ENCODE measurements around the gene LRRC45.
A peak's percentile ranks its signal among the peaks of the same experiment; 100 is the strongest.

LRRC45 gene

GRCh38 chr17:82051776-82052637 is 28.9 kb downstream of the LRRC45 start, which contains the start of the genes GPS1 and RFNG:
Gene GPS1, plus strand, starts transcription at chr17:82051898. Its CDS starts 34 bp downstream, at chr17:82051932.
Gene RFNG, minus strand, starts transcription at chr17:82051811. Its CDS starts 45 bp downstream, at chr17:82051766.
- H3K4me2 ChIP-seq (ENCODE audit: low read length): peak within 1 kb of the TSS; percentile 98
- H3K4me3 ChIP-seq (ENCODE audit: low read length): peak within 1 kb of the TSS; percentile 100
- TF ChIP-seq EZH2phosphoT487 (IDR thresholded peaks at IDR 0.05; ENCODE audit: low read depth): no peak
- TF ChIP-seq, protein P1, sequence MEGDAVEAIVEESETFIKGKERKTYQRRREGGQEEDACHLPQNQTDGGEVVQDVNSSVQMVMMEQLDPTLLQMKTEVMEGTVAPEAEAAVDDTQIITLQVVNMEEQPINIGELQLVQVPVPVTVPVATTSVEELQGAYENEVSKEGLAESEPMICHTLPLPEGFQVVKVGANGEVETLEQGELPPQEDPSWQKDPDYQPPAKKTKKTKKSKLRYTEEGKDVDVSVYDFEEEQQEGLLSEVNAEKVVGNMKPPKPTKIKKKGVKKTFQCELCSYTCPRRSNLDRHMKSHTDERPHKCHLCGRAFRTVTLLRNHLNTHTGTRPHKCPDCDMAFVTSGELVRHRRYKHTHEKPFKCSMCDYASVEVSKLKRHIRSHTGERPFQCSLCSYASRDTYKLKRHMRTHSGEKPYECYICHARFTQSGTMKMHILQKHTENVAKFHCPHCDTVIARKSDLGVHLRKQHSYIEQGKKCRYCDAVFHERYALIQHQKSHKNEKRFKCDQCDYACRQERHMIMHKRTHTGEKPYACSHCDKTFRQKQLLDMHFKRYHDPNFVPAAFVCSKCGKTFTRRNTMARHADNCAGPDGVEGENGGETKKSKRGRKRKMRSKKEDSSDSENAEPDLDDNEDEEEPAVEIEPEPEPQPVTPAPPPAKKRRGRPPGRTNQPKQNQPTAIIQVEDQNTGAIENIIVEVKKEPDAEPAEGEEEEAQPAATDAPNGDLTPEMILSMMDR (IDR thresholded peaks at IDR 0.05; ENCODE audit: low read depth, low read length): no peak
- peak within 1 kb of the TSS; percentile 76 for H3K9ac ChIP-seq (ENCODE audit: low read length)
- H4K20me1 ChIP-seq (ENCODE audit: insufficient read depth, low read length): peaks cover 7% of the 10 kb centered on the region; the same call in 1 of the 2 replicates
- peaks cover 13% of the 10 kb centered on the region for H3K4me1 ChIP-seq (ENCODE audit: low read length)
- no peak within 1 kb of the TSS for H2AFZ ChIP-seq (ENCODE audit: low read depth, low read length)
- H3K27ac ChIP-seq (ENCODE audit: low read length): no peak within 1 kb of the TSS
- no peaks in the 10 kb centered on the region for H3K9me3 ChIP-seq (ENCODE audit: insufficient read depth, low read length)
- peaks cover 8% of the 10 kb centered on the region for H3K36me3 ChIP-seq (replicated peaks; ENCODE audit: low read depth, low read length)
- peaks cover 18% of the 10 kb centered on the region for H3K79me2 ChIP-seq (ENCODE audit: low read length)
- no peaks in the 10 kb centered on the region for H3K27me3 ChIP-seq (ENCODE audit: low read depth, low read length)

DNA sequence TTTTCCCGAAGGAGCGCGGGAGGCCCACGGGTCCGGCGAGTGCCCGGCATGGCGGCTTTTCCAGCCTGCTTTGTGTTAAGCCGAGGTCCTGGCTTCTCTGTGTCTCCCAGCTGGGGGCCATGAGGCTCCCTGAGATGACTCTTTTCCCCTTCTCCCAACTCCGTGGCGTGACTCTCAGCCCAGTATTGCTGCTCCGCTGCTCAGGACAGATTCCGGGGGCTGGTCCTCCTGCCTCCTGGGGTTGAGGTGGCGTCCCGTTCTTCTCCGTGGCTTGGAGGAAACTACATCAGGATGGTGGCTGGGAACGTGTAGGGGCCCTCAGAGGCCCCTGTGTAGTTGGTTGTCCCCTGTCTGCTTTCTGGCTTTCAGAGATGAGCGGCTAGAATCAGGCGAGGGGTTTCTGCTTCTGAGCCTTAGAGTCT is 29.5 kb downstream of the LRRC45 start:
- Histone ChIP-seq H3K4me2 (ENCODE audit: low read length) (peak overlapping the region; percentile 98), H4K20me1 (ENCODE audit: insufficient read depth, low read length) (peaks cover 7% of the 10 kb centered on the region; the same call in 1 of the 2 replicates), H3K36me3 (replicated peaks; ENCODE audit: low read depth, low read length) (peaks cover 9% of the 10 kb centered on the region), H3K4me1 (ENCODE audit: low read length) (peaks cover 13% of the 10 kb centered on the region), H3K9me3 (ENCODE audit: insufficient read depth, low read length) (no peaks in the 10 kb centered on the region), H2AFZ (ENCODE audit: low read depth, low read length) (no peak overlapping the region), H3K27ac (ENCODE audit: low read length) (no peak overlapping the region), H3K4me3 (ENCODE audit: low read length) (peak overlapping the region; percentile 100), H3K9ac (ENCODE audit: low read length) (peak overlapping the region; percentile 76), H3K27me3 (ENCODE audit: low read depth, low read length) (no peaks in the 10 kb centered on the region), H3K79me2 (ENCODE audit: low read length) (peaks cover 18% of the 10 kb centered on the region)
- TF ChIP-seq, protein P1 (IDR thresholded peaks at IDR 0.05; ENCODE audit: low read depth, low read length): no peak
- TF ChIP-seq EZH2phosphoT487 (IDR thresholded peaks at IDR 0.05; ENCODE audit: low read depth): no peak

DNA sequence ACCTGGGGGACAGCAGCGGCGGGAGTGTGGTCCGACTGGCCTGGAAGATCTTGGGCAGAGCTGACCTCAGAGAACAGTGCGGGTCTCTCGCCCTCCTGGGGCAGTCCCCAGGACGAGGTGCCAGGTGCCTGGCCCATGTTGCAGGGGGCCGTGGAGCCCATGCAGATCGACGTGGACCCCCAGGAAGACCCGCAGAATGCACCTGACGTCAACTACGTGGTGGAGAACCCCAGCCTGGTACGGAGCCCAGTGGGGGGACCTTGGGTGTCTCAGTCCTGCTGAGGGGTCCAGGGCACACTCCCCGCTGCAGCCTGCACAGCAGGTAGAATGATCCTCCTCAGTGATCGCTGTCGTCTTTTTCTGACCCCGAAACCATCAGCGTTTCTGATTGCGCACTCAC is 30.0 kb downstream of the LRRC45 start:
- Histone ChIP-seq H3K9me3 (ENCODE audit: insufficient read depth, low read length) (no peaks in the 10 kb centered on the region), H2AFZ (ENCODE audit: low read depth, low read length) (no peak overlapping the region), H4K20me1 (ENCODE audit: insufficient read depth, low read length) (peaks cover 7% of the 10 kb centered on the region; the same call in 1 of the 2 replicates), H3K9ac (ENCODE audit: low read length) (no peak overlapping the region), H3K4me2 (ENCODE audit: low read length) (peak overlapping the region; percentile 98), H3K79me2 (ENCODE audit: low read length) (peaks cover 18% of the 10 kb centered on the region), H3K4me3 (ENCODE audit: low read length) (peak overlapping the region; percentile 100), H3K36me3 (replicated peaks; ENCODE audit: low read depth, low read length) (peaks cover 12% of the 10 kb centered on the region), H3K27ac (ENCODE audit: low read length) (no peak overlapping the region), H3K4me1 (ENCODE audit: low read length) (peaks cover 13% of the 10 kb centered on the region), H3K27me3 (ENCODE audit: low read depth, low read length) (no peaks in the 10 kb centered on the region)
- no peak for TF ChIP-seq EZH2phosphoT487 (IDR thresholded peaks at IDR 0.05; ENCODE audit: low read depth)
- TF ChIP-seq, protein P1 (IDR thresholded peaks at IDR 0.05; ENCODE audit: low read depth, low read length): no peak

DNA sequence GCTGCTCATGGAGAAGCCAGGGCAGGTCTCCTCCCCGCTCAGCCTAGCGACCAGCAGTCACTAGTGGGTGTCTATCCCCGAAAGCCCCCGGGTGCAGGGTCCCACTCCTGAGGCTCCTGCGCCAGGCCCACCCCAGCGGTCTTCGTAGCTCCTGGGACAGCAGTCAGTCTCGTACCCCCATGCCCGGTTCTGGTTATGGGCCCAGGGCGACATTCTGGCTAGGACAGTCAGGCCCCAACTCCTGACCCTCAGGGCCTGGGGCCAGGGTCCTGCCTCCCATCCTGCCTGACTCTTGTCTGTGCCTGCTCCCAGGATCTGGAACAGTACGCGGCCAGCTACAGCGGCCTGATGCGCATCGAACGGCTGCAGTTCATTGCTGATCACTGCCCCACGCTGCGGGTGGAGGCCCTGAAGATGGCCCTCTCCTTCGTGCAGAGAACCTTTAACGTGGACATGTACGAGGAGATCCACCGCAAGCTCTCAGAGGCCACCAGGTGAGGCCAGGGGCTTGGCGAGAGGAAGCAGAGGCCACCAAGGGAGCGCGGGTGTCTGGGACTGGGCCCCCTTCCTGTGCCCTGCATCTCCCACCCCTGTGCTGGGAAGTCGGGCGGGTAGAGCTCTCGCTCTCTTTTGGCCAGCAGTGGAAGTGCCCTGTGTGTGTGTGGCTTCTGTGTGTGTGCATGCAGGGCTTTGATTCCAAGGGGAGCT is 30.6 kb downstream of the LRRC45 start:
- peaks cover 7% of the 10 kb centered on the region; the same call in 1 of the 2 replicates for H4K20me1 ChIP-seq (ENCODE audit: insufficient read depth, low read length)
- no peak overlapping the region; the same call in 1 of the 2 replicates for H3K4me2 ChIP-seq (ENCODE audit: low read length)
- no peaks in the 10 kb centered on the region for H3K9me3 ChIP-seq (ENCODE audit: insufficient read depth, low read length)
- TF ChIP-seq, protein P1 (IDR thresholded peaks at IDR 0.05; ENCODE audit: low read depth, low read length): no peak
- no peak for TF ChIP-seq EZH2phosphoT487 (IDR thresholded peaks at IDR 0.05; ENCODE audit: low read depth)
- H3K9ac ChIP-seq (ENCODE audit: low read length): no peak overlapping the region
- H3K36me3 ChIP-seq (replicated peaks; ENCODE audit: low read depth, low read length): peaks cover 15% of the 10 kb centered on the region
- H3K79me2 ChIP-seq (ENCODE audit: low read length): peaks cover 18% of the 10 kb centered on the region
- peaks cover 13% of the 10 kb centered on the region for H3K4me1 ChIP-seq (ENCODE audit: low read length)
- H3K4me3 ChIP-seq (ENCODE audit: low read length): no peak overlapping the region
- no peak overlapping the region for H2AFZ ChIP-seq (ENCODE audit: low read depth, low read length)
- H3K27ac ChIP-seq (ENCODE audit: low read length): no peak overlapping the region
- H3K27me3 ChIP-seq (ENCODE audit: low read depth, low read length): no peaks in the 10 kb centered on the region
